SKM-1 (cell line): ENCODE data around the gene ZNF524.

Experiments used
- DNase-seq: peaks from one replicate; lab custom pipeline; 2025; ENCODE audit not compliant: unreplicated experiment; lab: John Stamatoyannopoulos, UW

Gene ZNF524

DNA sequence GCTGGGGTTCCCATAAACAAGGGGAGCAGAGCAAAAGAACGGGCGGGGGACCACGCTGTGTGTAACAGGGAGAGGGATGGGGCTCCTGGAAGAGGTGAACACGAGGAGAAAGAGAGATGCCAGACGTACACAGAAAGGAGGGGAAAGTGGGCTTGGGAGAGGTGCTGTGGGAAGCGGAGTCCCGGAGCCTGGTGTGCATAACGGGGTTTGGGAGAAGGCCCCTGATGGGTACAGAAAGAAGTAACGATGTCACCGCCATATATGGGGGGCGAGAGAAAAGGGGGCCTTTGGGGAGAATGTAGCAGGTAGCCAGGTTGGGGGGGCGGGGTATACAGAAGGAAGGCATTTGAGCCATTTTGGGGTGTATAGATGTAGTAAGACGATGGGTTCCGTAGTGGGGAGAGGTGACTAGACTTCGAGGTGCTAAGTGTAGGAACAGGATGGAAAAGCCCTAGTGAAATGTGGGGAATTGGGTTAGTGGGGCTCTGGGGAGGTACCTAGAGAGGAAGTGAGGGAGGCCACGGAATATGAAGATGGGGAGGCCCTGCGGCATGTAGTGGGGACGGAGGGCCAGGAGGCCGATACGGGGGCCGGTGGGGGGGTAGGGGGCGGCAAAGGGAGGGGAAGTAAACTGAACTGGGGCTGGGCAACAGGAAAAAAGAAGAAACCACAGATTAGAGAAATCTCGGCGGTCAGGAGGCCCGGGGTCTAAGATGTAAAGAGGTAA, 41.5 kb downstream of the ZNF524 start:
- DNase-seq = no peak

DNA sequence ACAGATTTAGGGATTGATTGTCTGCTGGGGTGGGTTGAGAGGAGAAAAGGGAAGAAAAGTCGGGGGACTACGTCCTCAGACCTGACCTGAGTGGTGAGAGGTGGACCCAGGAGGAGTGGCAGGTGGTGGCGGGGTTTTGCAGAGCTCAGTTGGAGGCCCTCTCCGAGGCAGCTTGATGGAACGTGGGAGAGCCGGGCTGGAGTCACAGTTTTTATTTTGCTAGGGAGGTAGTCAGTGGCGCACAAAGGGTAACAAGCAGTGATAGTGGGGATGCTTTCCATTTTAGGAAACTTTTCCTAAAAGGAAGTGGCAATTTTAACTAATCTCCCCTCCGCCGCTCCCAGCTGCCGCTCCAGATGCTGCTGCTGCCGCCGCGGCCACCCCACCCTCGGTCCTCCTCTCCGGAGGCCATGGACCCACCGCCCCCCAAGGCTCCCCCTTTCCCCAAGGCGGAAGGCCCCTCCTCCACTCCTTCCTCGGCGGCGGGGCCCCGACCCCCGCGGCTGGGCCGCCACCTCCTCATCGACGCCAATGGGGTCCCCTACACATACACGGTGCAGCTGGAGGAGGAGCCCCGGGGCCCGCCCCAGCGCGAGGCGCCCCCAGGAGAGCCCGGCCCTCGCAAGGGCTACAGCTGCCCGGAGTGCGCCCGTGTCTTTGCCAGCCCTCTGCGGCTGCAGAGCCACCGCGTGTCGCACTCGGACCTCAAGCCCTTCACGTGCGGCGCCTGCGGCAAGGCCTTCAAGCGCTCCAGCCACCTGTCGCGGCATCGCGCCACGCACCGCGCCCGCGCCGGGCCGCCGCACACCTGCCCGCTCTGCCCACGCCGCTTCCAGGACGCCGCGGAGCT, 42.3 kb downstream of the ZNF524 start:
- DNase-seq = no peak

DNA sequence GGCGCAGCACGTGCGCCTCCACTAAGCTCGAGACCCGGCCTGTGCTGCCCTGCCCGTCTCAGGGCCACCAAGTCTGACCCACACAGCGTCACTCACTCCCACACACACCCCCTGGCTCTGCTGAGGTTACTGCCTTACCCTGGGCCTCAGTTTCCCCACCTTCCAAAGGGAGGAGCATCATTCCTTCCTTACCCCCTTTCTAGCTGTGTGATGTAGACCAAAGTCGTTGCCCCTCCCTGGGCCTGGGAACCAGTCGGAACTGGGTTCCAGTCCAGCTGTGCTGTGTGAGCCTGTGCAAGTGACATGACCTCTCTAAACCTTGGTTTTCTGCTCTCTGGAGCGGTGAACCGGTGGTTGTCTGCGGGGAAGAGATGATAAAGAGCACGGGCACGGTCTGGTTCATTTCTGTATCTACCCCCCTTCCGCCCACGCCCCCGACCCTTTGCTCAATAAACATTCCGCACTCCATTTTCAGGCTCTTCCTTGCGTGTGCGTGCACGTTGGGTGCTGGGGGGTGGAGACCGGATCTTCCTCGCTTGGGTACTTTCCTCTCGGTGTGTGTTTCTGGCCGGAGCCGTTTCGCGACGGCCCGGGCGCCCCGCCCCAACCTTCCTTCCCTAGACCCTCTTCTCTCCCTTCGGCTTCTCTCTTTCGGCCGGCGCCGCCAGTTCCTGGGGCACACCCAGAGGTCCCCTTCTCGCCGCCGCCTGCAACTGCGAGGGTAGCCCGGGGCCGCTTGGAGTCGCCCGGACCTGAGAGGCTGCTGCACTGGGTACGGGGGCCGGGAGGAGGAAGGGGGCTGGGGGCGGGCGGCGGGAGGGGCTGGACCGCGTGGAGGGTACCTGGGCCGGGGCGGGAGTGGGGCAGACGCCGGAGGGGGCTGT, 43.2 kb downstream of the ZNF524 start, which contains the start of gene ZNF581:
Gene ZNF581 (plus strand): TSS at position 647 of the 884 bp plus-strand sequence. CDS start 923 bp downstream, outside the sequence.
- peak; percentile 5 for DNase-seq

DNA sequence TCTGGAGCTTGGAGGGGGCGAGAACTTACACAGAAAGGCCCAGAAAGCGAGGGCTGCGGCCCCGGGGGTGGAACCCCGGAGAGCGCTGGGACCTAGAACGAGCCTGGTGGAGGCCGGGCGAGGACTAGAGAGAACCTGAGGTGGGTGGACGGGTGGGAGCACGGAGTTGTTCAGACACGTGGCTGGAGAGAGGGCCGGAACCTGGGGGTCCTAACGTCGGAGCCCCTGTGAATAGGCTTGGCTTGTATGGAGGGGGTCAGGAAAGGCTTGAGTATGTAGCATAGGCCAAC, 43.7 kb downstream of the ZNF524 start:
- no peak for DNase-seq

DNA sequence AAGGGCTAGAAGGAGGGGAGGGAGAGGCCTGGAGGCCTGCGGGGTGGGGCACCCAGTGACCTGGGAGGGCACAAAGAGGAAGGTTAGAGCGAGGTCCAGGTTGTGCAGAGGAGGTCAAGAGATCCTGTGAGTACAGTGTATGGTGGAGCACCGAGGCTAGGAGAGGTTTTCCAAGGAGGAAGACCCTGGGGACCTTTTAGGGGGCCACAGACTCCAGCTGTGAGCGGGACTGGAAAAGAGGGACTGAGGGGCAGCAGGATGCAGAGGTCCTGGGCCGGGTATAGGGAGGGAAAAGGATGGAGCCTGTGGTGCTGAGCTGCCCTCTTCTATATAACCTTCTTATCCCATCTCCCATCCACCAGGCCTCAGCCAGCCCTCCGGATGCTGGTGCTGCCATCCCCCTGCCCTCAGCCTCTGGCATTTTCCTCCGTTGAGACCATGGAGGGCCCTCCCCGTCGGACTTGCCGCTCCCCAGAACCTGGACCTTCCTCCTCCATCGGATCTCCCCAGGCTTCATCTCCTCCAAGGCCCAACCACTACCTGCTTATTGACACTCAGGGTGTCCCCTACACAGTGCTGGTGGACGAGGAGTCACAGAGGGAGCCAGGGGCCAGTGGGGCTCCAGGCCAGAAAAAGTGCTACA, 44.2 kb downstream of the ZNF524 start:
- no peak for DNase-seq

DNA sequence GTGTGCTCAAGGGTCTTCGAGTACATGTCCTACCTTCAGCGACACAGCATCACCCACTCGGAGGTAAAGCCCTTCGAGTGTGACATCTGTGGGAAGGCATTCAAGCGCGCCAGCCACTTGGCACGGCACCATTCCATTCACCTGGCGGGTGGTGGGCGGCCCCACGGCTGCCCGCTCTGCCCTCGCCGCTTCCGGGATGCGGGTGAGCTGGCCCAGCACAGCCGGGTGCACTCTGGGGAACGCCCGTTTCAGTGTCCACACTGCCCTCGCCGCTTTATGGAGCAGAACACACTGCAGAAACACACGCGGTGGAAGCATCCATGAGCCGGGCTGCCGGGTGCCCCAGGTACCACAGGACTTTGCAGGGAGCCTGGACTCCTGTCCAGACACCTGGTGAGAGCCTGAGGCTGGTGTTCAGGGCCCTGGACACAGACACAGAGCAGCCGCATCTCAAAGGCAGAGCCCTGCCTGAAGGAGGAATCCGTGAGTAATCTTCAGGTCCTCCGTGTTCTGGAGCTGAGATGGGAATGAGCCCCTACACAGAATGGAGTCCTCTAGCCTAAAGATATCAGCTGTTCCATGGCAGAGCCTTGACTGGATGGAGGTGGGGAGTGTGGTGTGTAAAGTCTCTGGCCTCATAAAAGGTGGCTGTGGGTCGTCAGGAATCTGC, 44.9 kb downstream of the ZNF524 start:
- DNase-seq = no peak

DNA sequence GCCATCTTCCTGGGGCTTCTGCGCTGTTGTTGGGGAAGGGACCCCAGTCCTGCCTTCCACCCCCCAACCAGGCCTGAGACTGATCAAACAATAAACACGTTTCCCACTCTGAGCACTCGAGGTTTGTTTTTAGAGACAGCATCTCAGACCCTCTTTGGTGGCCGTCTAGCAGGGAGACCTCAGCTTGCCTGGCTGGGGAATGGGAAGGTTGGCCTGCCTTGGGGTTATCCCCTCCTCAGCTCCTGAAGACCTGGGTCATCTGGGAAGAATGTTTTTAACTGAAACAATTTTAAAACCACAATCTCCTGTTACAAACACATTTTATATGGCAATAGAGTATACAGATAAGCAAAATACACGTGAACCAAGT, 45.4 kb downstream of the ZNF524 start:
- DNase-seq = no peak

DNA sequence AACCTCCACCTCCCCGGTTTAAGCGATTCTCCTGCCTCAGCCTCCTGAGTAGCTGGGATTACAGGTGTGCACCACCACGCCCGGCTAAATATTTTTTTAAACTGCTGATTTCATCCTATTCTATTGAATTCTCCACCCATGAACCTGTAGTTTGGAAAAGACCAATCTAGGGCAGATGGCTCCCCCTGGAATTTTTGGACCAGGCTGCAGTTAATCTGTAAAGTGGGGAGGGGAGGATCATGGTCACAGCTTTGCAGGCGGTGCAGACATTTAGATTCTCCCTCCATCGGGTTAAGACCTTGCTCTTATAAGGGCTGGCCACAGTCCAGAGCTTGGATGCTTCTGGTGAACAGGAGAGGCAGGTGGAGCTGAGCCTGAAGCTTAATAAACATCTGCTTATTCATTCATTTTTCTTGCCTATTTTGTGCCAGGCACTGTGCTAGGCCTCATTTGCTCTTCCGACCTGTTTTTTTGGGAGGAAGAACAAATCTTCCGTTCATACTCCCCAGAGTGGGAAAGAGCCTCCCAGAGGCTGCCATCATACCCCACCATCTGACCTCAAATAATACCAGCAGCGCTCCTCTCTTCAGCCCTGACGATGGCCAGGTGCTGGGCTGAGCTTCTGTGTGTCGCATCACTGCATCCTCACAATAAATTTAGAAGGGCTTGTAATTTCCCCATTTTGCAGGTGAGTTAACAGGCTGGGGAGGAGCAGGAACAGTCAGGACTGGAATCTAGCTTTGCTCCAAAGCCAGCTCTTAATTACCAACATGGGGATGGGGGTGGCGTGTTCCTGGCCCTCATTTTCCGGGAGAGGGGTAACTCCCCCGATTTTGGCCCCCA, 47.0 kb downstream of the ZNF524 start:
- DNase-seq = no peak

DNA sequence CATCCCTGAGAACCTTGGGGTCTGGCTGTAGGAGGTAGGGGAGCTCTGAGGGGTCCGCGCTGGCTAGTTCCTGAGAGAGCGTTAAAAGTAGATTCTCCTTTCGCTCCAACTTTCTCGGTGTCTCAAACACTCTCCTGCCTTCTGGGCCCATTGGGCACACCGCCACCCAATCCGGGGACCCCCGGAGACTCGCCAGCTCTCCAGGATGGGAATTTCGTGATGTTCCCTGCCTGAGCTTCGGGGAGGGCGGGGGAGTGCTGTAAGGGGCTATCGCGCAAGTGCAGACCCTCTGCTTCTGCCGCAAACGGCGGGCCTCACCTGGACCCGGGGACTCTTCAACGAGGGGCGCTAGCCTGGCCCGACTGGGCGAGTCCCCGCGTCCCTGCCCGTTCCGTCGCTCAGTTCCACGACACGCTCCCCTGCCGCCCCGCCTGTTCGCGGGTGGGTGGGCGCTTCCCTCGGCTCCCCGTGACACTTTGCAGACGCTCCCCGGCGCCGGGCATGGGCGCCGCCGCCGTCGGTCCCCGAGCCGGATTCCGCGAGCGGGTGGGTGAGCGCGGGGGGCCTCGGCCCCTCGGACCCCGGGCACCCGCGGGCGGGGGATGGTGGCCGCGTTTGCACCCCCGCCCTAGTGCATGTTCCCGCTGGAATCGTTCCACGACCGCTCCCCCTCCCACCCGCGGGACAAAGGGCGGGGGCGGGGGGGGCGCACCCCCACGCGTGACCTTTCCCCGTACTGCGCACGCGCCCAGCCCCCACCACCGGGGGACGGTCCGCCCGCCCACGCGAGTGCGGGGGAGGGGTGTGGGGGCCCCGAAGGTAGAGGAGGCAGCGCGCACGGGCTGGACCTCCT, 47.9 kb downstream of the ZNF524 start, which contains the start of gene CCDC106:
Gene CCDC106 (plus strand): TSS at position 481 of the 853 bp plus-strand sequence. CDS start 835 bp downstream, outside the sequence.
- no peak for DNase-seq

DNA sequence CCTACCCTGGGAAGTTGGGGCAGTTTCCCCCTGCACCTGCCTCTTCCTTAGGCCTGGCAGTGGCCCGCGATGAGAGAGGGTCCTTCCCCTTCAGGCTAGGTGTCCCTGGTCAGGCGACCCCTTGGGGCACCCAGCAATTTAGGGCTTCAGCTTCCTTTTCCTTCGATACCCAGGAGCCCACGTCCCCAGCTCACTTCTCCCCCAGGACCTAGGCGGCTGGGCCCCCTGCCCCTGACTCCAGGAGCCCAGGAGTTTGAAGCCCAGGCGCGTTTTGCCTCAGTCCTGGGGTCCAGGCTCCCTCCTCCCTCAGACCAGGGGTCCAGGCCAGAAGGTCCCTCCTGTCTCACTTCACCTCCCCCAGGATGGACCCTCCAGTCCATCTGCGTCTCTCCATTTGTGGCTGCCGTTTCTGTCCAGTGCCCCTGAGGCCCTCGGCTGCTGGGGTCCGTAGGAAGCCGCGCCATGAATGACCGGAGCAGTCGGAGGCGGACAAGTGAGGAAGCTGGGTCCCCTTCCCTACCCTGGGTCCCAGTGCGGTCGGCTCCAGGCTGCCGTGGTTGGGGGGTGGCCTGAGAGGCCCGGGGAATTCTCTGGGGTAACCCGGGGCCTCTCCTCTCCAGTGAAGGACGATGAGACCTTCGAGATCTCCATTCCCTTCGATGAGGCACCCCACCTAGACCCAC, 48.6 kb downstream of the ZNF524 start:
- no peak for DNase-seq

DNA sequence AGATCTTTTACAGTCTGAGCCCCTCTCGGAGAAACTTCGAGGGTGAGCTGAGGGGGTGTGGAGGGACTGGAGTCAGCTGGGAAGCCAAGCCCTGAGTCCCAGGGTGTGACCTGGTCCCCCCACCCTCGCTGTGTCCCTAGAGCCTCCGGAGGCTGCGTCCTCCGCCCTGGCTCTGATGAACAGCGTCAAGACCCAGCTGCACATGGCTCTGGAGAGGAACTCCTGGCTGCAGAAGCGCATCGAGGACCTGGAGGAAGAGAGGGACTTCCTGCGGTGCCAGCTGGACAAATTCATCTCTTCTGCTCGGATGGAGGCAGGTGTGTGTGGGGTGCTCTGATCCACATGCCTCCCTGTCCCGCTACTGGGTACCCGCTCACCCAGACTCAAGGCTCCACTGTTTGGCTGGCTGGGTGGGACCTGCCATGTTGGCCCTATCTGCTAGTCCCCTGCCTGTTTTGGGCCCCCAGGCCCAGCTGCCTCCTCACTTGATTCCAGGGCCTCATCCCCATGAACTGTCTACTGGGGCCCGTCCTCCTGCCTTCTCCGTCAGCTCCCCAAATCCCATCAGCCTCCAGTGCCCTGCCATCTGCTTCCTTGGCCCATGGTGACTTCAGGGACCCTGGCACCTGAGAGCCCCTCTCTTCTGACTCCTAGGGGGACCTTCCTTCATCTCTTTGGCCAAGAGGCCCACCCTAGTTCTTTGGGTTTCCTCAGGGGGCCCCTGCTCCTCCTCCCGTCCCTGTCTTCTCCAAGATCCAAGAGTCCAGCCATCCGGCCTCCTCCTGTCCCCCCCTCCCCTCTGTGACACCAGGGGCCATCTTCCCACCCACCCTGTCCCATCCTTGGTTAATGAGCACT, 49.4 kb downstream of the ZNF524 start:
- no peak for DNase-seq

DNA sequence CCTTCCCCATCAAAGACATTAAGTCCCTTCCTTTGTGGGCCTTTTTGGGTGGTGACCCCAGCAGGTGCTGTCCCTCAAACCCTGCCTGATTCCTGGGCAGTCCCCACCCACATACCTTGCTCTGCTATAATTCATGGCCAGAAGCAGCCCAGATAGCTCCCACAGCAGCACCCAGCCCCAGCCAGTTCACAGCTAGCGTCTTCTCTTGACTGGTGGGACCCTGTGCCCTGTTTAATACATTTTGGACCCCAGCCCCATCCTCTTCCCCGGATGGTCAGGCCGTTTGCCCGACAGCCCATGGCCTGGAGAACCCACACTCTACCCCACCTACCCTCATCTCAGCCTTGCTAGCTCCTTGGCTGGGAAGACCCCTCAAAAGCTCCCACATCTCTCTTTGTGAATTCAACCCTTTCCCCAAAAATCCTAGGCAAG, 50.1 kb downstream of the ZNF524 start:
- DNase-seq = no peak

DNA sequence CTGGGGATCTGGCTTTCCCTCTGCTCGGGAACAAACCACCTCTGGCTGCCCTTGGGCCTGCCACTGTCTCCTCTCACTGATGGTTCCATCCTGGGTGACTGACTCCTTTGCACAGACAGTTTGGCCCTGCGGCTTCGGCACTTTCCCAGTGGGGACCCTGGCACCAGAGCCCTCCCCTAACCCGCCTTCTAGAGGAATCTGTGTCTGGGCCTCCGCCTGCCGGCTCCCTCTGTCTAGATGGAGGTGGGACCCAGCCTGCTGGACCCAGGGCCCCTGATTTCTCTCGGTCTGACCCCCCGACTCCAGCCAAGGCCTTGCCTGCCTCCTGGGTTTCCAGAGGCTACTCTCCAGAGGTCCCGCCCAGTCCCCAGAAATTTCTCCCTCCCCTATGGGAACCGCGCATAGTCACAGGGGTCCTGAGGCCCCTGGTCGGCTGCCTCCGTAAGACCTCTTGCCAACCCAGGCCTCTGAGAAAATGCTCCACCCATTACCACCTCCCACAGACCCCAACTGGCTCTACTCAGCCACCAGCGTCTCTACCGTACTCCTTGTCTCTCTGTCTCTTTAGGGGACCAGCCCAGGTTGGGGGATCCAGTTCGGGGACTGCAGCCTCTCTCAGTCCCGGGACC, 50.6 kb downstream of the ZNF524 start:
- DNase-seq = no peak

DNA sequence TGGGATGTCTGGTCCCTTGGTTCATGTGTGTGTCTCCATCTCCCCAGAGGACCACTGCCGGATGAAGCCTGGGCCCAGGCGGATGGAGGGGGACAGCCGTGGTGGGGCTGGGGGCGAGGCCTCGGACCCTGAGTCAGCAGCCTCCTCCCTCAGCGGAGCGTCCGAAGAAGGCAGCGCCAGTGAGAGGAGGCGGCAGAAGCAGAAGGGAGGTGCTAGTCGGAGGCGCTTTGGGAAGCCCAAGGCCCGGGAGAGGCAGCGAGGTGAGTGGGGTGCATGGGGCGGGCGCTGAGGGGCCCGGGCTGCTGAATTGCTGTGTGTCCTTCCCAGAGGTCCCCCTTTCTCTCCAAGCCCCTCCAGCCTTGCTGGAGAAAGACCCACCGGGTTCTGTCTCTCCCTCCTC, 51.1 kb downstream of the ZNF524 start:
- DNase-seq = no peak

DNA sequence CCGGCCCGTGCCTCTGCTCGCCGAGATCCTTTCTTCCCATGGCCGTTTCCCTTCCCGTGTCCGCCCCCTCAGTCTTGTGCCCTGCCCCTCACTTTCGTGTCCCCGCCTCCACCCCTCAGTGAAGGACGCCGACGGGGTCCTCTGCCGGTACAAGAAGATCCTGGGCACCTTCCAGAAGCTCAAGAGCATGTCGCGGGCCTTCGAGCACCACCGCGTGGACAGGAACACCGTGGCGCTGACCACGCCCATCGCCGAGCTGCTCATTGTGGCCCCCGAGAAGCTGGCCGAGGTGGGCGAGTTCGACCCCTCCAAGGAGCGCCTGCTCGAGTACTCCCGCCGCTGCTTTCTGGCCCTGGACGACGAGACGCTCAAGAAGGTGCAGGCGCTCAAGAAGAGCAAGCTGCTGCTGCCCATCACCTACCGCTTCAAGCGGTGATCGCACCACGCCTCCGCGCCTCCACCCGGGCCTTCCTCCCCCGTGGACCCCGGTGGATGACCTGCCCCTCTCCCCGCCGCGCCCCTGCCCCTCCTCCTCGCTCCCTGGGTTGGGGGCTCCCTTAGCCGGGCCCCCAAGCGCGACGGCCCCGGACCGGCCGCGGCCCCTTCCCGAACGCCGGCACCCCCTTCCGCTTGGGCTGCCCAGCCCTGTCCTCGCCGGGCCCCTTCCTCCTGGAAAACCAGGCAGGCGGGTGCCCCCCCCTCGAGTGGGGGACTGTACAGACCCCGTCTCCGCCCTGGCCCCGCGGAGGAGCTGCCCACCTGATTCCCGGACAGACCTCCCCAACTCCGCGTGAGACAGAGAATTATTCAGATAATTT, 52.4 kb downstream of the ZNF524 start:
- no peak for DNase-seq
